T1000 (cell line): Measurements from ENCODE around the gene GAS7.
"Not testable (repeated sequence)": the region's sequence is repeated elsewhere in the genome, so short reads cannot be mapped to it uniquely, and the experiment has no call there.

Experiments
- DNase-seq: peaks from one replicate; lab custom pipeline; 2025; ENCODE audit warnings: mixed read lengths; lab: John Stamatoyannopoulos, UW

The GAS7 gene

DNA sequence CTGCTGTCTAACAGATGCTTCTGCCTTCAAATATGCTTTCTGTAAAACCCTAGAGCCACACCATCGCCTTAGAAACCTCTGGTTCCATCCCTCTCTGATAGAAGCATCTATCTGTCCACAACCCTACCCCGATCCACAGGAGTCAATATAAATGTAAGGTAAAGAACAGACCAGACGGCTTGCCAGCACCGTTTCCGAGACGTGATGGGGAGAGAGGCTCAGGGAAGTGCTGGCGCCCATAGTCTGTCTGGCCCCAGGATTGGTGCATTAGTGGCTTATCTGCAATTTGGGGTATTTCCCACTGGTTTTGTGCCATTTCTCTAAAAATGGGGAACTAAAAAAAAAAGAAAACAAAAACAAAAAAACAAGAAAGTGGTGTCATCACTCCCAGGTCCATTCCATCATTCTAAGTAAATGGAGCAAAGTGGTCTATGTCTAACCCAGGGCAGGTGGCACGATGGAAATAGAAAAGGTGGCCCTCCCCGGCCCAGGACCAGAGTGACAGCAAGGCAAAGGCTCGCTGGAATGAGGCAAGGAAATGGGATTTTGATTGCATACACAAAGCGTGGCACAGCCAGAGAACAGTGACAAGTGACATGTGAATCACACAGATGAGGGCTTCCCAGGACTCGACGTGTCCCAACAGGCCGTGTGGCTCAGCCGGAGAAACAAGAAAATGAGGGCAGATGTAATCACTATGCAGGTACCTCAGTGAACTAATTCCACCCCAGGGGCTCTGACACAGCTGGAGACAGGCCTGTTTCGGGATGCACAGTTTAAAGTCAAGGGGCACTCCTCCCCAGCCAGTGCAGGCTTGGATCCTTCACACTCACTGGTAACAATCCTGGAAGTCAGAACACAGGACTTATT, 125.6 kb downstream of the GAS7 start:
- DNase-seq: no peak

DNA sequence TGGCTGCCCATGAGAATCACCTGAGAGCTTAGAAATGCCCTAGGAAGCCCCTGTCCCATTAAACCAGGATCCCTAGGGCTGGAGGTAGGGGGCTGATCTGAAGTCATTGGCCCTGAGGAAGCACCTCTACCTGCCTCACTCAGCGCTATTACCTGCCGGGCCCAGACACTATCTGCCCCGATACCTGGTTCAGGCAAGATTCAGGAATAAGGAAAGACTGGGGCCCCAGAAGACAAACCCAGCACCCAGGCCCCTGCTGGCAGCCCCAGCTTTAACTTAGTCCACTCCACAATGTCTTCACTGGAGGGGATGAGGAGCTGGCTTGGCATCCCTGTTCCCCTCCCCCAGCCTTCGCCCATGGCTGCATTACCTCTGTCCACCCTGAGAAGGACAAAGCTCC, 126.3 kb downstream of the GAS7 start:
- no peak for DNase-seq

- no peak for DNase-seq
Measured at GRCh38 chr17:10071141-10071540, 127.3 kb downstream of the GAS7 start.

DNA sequence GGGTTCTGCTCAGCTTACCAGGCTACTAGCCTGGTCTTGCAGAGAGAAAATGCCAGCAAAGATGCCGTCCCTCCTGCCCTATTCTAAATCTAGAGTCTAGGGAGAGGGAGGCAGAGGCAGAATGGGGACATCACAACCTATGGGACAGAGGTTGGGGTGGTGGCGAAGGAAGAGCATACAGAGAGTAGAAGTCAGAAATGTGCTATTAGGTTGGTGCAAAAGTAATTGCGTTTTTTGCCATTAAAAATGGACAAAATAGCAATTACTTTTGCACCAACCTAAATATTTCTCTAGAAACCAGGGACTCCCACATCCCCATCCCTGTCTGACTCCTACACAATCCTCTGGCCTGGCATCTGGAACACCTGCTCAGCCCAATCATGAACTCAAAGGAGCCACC, 127.7 kb downstream of the GAS7 start:
- no peak for DNase-seq

GRCh38 chr17:10069301-10069700, 129.1 kb downstream of the GAS7 start:
- no peak for DNase-seq

DNA sequence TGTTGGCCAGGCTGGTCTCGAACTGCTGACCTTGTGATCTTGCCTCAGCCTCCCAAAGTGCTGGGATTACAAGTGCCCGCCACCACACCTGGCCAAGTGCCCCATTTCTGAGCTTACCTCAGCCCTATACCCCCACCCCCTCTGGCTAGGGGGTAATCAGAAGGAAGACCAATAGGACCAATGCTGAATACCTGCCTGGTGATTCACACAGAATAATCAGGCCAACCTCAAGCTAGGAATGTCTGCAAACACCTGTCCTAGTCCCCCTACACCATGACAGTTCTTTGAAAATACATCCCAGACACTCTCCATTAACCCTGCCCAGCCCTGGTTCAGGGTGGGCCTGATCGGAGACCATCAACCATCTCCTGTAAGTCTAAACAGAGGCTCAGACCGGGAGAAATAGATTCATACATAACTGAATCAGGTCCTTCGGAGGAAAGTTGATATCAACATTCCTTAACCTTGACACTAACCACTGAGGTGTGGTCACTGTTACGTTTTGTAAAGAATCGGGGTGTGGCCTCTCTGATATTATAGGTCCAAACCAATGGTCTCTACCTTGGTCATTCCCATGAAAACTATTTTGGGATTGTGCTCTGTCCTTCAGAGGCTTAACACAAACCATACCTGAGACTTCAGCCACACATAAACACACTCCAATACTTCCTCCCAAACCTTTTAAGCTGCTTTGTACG, 130.8 kb downstream of the GAS7 start:
- DNase-seq: no peak

DNA sequence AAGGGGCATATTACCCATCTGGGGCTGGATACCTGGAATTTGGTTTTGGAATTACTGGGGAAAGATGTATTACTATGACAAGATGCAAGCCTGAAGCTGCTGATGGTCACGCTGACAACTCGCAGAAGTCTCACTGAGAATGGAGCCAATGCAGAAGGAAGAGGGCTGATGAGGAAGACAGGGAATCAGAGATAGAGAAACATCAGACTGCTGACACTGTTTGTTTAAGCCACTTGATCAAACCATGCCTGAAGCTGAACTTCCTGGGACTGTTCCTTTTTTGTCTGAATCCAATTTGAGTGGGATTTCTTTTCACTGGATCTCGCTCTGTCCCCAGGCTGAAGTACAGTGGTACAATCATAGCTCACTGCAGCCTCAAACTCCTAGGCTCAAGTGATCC, 133.9 kb downstream of the GAS7 start:
- DNase-seq: no peak

DNA sequence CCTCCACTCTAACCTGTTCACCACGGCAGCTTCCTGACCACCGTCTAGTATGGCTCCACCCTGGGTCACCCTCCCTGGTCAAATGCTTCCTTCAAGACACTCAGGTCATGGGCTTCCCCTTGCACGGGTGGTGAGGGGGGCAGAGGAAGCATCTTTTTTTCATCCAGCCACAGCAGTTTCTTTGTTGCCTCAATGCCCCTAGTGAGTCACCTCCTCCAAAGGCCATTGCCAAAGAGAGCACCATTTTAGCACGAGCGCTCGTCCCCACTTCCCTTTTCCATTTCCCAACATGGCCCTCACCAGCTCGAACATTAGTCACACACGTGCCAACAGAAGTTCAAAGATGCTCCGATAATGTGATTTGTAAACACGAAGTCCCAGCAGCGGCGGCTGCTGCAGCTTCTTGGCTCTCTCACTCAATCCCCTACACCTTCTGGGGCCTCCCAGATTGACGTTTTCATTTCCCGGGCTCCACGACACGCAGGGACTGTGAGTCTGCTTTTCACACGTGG, 134.6 kb downstream of the GAS7 start:
- DNase-seq: no peak

DNA sequence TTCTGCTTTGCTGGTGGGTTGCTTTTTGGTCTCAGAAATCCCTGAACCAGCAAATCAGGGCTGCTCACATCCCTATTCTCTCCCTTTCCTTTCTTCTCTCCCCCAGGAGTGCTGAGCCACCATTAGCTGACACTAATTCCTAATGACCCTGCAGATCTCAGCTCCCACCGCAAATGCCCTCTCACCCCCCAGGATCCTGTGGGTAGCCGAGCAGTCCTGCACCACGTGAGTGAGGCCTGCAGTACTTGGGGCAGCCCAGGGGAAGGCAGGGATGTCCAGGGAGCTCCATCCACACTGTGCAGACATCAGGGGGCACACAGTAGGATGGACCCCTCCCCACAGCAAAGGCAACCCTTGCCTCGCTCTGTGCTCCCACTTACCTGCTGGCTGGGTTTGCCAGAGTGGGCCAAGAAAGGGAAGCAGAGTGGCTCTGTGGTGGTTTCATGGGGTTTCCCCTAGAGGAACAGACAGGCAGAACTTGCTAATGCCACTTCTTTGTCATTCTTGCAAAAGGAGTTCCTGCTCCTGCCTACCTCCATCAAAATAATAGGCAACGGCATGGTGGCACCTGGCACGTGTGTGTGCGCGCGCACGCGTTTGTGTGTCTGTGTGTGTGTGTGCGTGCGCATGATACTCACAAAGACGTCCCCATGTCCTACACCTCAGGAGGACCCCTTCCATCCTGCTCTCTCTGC, 135.6 kb downstream of the GAS7 start:
- DNase-seq: no peak

DNA sequence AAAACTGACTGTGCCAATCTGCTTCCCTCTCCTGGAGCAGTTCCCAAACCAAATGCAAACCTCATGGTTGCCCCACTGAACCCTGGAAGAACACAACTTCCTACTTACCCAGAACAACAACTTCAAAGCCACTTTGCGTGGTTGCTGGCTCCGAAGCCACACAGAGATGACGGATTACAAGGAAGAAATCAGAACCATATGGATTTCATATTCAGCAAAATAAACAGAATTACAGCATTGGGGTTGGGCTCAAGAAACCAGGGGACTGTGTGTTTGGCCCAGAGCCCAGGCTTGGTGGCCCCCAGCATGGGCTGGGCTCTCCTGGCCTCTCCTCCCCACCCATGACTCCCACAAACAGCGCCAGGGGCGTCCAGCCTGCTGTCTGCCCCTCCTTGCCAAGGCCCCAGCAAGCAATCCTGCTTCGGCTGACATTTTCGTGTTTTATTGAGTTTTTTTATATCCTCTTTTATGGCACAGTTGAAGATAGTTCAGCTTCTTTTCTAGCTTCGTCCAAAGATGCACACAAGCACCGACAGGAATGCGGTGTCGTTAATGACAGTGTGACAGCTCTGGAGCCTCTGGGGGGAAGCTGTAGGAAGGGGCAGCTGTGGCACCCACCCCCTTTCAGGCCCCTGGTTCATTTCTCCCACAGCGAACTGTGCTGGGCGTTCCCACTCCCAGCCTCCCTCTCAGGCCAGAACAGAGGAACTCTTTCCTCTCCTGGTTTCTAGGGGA, 137.1 kb downstream of the GAS7 start:
- DNase-seq: no peak

- no peak for DNase-seq
Measured at GRCh38 chr17:10060526-10060925, 137.9 kb downstream of the GAS7 start.

DNA sequence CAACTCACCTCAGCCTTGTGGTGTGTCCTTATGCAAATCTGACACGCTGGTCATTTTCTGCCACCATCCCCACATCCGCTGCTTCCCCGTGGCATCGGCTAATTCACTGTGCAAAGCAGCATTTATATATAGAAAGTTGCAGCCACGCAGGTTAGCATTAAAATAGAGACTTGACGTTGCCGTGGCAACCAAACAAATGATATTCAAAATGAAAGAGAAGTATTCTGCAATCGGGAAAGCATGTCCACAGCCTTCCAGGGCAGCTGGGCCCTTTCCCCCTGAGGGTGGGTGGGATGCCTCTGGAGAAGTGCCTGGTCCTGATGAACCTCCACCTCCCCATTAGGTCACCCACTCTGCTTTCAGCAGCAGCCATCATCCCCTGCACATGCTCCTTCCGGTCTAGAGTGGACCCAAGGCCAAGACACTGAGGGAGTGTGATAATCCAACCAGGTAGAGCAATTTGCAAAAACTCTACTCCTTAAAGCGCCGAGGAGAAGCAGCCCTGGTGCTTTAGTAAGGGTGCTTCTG, 138.7 kb downstream of the GAS7 start:
- DNase-seq: no peak

GRCh38 chr17:10058921-10059683, 139.3 kb downstream of the GAS7 start:
- DNase-seq: no peak

DNA sequence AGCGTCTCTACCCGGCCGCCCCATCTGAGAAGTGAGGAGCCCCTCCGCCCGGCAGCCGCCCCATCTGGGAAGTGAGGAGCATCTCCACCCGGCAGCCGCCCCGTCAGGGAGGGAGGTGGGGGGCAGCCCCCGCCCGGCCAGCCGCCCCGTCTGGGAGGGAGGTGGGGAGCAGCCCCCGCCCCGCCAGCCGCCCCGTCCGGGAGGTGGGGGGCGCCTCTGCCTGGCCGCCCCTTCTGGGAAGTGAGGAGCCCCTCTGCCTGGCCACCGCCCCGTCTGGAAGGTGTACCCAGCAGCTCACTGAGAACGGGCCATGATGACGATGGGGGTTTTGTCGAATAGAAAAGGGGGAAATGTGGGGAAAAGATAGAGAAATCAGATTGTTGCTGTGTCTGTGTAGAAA, 140.9 kb downstream of the GAS7 start:
- DNase-seq: not testable (repeated sequence)

GRCh38 chr17:10055262-10055975, 143.0 kb downstream of the GAS7 start:
- no peak for DNase-seq

- no peak for DNase-seq
Measured at GRCh38 chr17:10053782-10054540, 144.4 kb downstream of the GAS7 start.

DNA sequence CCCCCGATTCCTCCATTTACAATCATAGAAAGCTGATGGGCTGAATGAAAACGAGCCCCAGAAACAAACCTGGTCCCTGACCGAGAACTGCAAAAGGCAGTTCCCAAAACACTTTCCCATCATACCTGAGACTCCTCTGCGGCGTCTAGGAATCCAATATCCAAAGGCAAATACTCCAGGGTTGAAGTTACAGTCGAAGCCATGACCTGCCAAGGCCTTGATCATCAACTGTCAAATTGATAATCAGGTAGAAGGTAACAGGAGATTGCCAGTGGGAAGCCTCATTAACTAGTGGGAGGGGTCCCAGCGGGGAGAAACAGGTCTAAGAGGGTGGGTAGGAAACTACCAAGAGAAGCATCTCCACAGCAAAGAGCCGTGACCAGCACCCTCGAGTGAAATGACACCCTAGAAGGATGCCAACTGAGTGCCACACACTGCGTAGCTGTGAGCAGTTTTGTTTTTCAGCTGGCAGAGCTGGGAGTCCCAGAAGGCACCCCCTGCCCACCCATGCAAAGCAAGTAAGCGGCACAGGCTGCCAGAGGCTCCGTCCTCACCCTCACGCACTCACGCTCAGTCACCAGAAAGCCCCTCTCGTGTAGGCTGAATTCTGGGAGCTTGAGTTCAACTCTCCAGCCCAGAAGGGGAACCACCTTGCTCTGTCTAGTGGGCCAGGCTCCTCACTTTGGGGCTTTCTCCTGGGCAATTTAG, 146.1 kb downstream of the GAS7 start:
- no peak for DNase-seq

DNA sequence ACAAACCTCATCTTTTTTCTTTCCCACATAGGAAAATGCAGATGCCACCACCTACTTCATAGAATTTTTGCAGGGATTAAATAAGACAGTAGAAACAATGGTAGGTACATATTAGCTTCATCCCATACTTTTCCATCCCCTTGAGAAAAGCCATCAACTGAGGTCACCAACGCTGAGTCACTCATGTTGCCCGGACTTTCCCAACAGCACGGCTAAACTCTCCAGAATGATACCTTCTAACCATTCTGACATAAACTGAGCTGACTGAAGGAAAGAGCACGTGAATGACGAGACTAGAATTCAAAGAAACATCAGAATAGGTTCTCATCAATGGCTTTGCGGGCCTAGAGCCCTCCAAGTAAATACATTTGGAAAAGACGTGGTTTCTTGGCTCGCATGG, 147.3 kb downstream of the GAS7 start:
- DNase-seq: peak; percentile 23

DNA sequence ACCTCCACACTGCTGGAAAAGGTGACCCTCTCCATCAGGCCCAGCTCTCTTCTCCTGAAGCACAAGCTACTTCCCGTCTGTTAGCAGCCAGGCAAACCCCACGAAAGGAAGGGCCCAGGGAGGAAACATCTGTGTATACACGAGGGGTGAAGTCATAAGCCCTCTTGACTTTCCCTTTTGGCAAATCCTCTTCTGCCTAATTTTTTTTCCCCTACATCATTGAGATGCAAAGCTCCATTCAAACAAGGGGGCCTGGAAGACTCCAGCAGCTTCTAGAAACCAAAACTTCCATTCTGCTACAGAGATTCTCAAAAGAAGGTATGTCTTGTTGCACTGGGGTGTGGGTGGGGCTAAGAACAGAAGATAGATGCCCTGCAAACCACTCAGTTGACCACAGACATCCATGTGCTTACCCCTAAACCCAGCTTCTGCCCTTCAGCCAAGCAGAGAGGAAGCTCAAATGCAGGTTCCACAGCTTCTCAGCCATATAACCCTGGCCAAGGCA, 147.8 kb downstream of the GAS7 start:
- DNase-seq: peak; percentile 23
